CD4-positive, alpha-beta T cell (primary cell): ENCODE data around the gene HADHB. TPM values are rescaled to one million over a fixed set of nuclear protein-coding genes. Genes with fewer than 3 reads are reported as not detected.

Source experiments
- ATAC-seq: fragments of 200-7000 bp; cut with Tn5 transposase; one replicate; pipeline ENCODE4 v1.10.0; 2022; ENCODE audit warnings: mild to moderate bottlenecking; ENCODE audit not compliant: poor library complexity
- CTCF ChIA-PET: fragments of 350-600 bp; sonication (Branson Sonifier 250); formaldehyde crosslinking; loops from one replicate; lab custom pipeline; 2021; ENCODE audit warnings: antibody characterized with exemption, inconsistent platforms; lab: Charles Lee
- POLR2A ChIA-PET: fragments of 350-600 bp; sonication (Branson Sonifier 250); formaldehyde crosslinking; loops from one replicate; lab custom pipeline; 2021; ENCODE audit warnings: antibody characterized with exemption, inconsistent platforms; lab: Charles Lee
- DNase-seq, 14 experiments: peaks; one replicate each; pipeline ENCODE4 v3.0.0-alpha.2; 2013 to 2020; ENCODE audit warnings: mixed read lengths in 2 of 14
- H3K27ac ChIP-seq, 2 donors: one replicate each; pipeline versions ENCODE4 v1.5.1 to v1.7.0; 2013; ENCODE audit warnings: low read length in 2 of 2, low read depth in 1 of 2, mild to moderate bottlenecking in 1 of 2
- H3K27me3 ChIP-seq, 2 experiments: 1 replicate in 1 of 2; 2 replicates in 1 of 2; pipeline versions ENCODE4 v1.6.1 to v1.7.0; 2013; ENCODE audit warnings: low read length in 2 of 2, control low read depth in 1 of 2, mild to moderate bottlenecking in 1 of 2, moderate library complexity in 1 of 2; ENCODE audit not compliant: insufficient read depth in 2 of 2, control insufficient read depth in 1 of 2
- H3K36me3 ChIP-seq: one replicate; pipeline ENCODE4 v1.6.1; 2013; ENCODE audit warnings: low read length, control low read depth; ENCODE audit not compliant: insufficient read depth
- H3K4me1 ChIP-seq: one replicate; pipeline ENCODE4 v1.6.1; 2013; ENCODE audit warnings: low read length, control low read depth; ENCODE audit not compliant: insufficient read depth
- H3K4me3 ChIP-seq: one replicate; pipeline ENCODE4 v1.5.1; 2013; ENCODE audit warnings: mild to moderate bottlenecking, low read length, moderate library complexity
- H3K9me3 ChIP-seq, 2 experiments: 1 replicate in 1 of 2; 2 replicates in 1 of 2; pipeline versions ENCODE4 v1.6.1 to v1.7.0; 2013; ENCODE audit warnings: low read length in 2 of 2, mild to moderate bottlenecking in 2 of 2, control low read depth in 1 of 2, moderate library complexity in 1 of 2; ENCODE audit not compliant: control insufficient read depth in 1 of 2, insufficient read depth in 1 of 2
- H3K27ac Mint-ChIP-seq: one replicate; pipeline ENCODE4 v1.8.0; 2020; ENCODE audit warnings: mixed read lengths
- H3K27me3 Mint-ChIP-seq: one replicate; pipeline ENCODE4 v1.8.0; 2021; ENCODE audit warnings: mixed read lengths
- H3K36me3 Mint-ChIP-seq: one replicate; pipeline ENCODE4 v1.8.0; 2021; ENCODE audit warnings: low read depth, mixed read lengths
- H3K4me1 Mint-ChIP-seq: one replicate; pipeline ENCODE4 v1.8.0; 2021; ENCODE audit warnings: low read depth, mixed read lengths
- H3K4me3 Mint-ChIP-seq: one replicate; pipeline ENCODE4 v1.8.0; 2020; ENCODE audit warnings: mild to moderate bottlenecking, mixed read lengths
- H3K9me3 Mint-ChIP-seq: one replicate; pipeline ENCODE4 v1.8.0; 2020; ENCODE audit warnings: mixed read lengths
- intact Hi-C, 2 experiments: fragments of 100-400 bp; cut with DNase I in 1 of 2; cut with micrococcal nuclease in 1 of 2; formaldehyde crosslinking; loops; one replicate each; pipeline versions ENCODE4 v1.15.1 to v1.9.0; 2023 to 2025; cut with DNase I, micrococcal nuclease
- total RNA-seq, 174 experiments: library from RNA in 2 of 174; stranded (reverse) in 2 of 174; gene quantifications; one replicate each; pipeline ENCODE4 v1.2.3 and lab custom pipeline; 2021 to 2026
- TF ChIP-seq, protein P1 (sequence below): fragments of 200-600 bp; IDR thresholded peaks from one replicate; pipeline ENCODE4 v1.8.0; 2022; ENCODE audit warnings: antibody characterized with exemption, mild to moderate bottlenecking

The HADHB gene
- total RNA-seq, 2 experiments from 2014 or later, result 25.2 to 30.3 TPM

DNA sequence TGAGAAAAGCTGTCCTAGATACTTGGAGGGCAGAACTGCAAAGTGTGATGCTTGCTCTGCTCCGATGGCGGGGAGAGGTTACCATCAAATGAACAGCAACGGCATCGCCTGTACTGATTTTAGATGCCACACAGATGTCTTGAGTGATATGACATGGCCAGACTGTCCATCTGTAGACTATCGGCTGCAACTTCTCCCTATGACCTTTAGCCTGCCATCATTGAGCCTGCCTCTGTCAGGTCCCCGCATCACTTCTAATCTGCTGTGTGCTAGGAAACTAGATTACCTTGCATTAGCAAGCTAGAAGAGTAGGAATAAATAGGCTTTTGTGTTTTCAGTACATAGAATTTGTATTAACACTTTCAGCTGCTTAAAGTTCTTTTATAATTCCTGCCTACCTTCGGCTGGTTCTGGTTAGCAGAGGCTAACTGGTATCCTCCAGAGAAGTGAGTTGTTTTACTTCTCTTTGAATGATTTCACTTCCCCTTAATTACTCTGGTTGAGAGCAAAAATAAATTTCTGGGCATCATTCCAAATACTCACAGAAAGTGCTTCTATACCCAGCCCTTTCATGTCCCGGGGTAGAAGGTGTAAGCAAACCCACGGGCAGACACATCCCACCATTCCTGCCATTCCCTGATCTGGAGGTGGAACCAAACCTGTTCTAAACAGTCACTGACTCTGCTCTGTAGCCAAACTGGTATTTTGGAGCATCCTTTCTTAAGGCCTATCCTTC is 47.9 kb upstream of the HADHB start:
- H3K36me3 ChIP-seq, result peaks cover 85% of the 10 kb centered on the region
- H3K27me3 ChIP-seq, result no peaks in the 10 kb centered on the region
- Mint-ChIP-seq H3K4me3 (no peak overlapping the region), H3K27me3 (no peaks in the 10 kb centered on the region), H3K27ac (no peak overlapping the region), H3K36me3 (peaks cover 93% of the 10 kb centered on the region), H3K4me1 (no peaks in the 10 kb centered on the region), H3K9me3 (no peaks in the 10 kb centered on the region)
- no peaks in the 10 kb centered on the region for H3K4me1 ChIP-seq
- DNase-seq, result no peak
- H3K9me3 ChIP-seq, result no peaks in the 10 kb centered on the region
- no peak overlapping the region for H3K27ac ChIP-seq
- ChIA-PET CTCF (no interaction called here), POLR2A (no interaction called here)
- ATAC-seq, result no peak
- no peak overlapping the region for H3K4me3 ChIP-seq
- intact Hi-C loops, result no loop called here
- TF ChIP-seq, protein P1, sequence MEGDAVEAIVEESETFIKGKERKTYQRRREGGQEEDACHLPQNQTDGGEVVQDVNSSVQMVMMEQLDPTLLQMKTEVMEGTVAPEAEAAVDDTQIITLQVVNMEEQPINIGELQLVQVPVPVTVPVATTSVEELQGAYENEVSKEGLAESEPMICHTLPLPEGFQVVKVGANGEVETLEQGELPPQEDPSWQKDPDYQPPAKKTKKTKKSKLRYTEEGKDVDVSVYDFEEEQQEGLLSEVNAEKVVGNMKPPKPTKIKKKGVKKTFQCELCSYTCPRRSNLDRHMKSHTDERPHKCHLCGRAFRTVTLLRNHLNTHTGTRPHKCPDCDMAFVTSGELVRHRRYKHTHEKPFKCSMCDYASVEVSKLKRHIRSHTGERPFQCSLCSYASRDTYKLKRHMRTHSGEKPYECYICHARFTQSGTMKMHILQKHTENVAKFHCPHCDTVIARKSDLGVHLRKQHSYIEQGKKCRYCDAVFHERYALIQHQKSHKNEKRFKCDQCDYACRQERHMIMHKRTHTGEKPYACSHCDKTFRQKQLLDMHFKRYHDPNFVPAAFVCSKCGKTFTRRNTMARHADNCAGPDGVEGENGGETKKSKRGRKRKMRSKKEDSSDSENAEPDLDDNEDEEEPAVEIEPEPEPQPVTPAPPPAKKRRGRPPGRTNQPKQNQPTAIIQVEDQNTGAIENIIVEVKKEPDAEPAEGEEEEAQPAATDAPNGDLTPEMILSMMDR, result no peak

DNA sequence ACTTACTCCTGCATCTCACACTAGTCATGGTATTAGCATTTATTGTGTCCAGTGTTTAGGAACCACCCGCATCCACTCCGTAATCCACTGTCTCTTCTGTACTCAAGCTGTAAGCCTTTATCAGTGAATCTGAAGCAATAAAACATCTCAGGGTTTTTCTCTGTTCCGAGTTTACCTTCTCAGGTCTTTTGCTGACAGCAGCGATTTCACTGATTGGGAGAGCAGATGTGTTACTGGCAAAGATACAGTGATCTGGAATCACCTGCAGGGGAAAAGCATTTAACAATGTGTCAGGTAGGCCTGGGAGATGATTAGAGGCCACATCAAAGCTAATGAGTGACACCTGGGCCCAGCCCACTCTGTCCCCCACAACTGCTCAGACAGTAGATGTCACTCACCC is 47.2 kb upstream of the HADHB start:
- CTCF ChIA-PET, result no interaction called here
- POLR2A ChIA-PET, result no interaction called here
- Histone ChIP-seq H3K4me3 (no peak overlapping the region), H3K9me3 (no peaks in the 10 kb centered on the region), H3K36me3 (peaks cover 87% of the 10 kb centered on the region), H3K4me1 (no peaks in the 10 kb centered on the region), H3K27me3 (no peaks in the 10 kb centered on the region), H3K27ac (no peak overlapping the region)
- TF ChIP-seq, protein P1, result no peak
- Mint-ChIP-seq H3K4me1 (no peaks in the 10 kb centered on the region), H3K36me3 (peaks cover 94% of the 10 kb centered on the region), H3K27me3 (no peaks in the 10 kb centered on the region), H3K4me3 (no peak overlapping the region), H3K9me3 (no peaks in the 10 kb centered on the region), H3K27ac (no peak overlapping the region)
- ATAC-seq (no peak), DNase-seq (no peak)
- intact Hi-C loops, result no loop called here

DNA sequence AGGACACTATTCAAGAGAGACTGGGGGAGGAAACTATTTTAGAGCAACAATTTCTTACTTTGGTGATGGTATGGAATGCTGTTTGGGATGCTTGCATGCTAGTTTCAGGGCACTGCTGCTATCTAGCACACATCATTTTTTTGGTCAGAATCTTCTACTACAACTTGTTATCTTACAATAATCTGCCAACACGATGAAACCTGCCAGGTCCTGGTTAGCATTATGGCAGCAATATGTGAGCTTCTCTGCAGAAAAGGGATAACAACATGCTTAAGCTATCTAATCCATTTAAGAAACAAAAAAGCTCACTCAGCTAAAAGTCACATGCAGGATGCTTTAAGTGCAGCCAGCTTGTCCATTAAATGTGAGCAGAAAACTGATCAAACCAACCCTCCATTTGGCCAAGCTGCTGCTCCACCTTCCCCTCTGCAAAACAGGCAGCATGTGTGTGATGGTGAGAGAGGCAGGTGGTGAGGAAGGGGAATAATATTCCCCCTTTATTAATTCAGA is 41.7 kb upstream of the HADHB start:
- no peaks in the 10 kb centered on the region for H3K27me3 Mint-ChIP-seq
- no peak overlapping the region for H3K4me3 Mint-ChIP-seq
- H3K36me3 Mint-ChIP-seq, result peaks cover 88% of the 10 kb centered on the region
- H3K9me3 ChIP-seq, result no peaks in the 10 kb centered on the region
- H3K4me1 ChIP-seq, result no peaks in the 10 kb centered on the region
- ChIA-PET CTCF (interaction anchor here (0.6 kb wide), 1 partner anchor 1463 kb away, joined by 3 read pairs; no protein-coding TSS in a partner anchor), POLR2A (no interaction called here)
- TF ChIP-seq, protein P1, result no peak
- H3K27ac ChIP-seq, result no peak overlapping the region
- no peaks in the 10 kb centered on the region for H3K9me3 Mint-ChIP-seq
- H3K4me3 ChIP-seq, result no peak overlapping the region
- no peaks in the 10 kb centered on the region for H3K4me1 Mint-ChIP-seq
- H3K36me3 ChIP-seq, result peaks cover 79% of the 10 kb centered on the region
- no peak for DNase-seq
- H3K27ac Mint-ChIP-seq, result no peak overlapping the region
- ATAC-seq, result no peak
- intact Hi-C loops, result no loop called here
- H3K27me3 ChIP-seq, result no peaks in the 10 kb centered on the region
